HG02571 (cell line): ENCODE data around the gene ABCC1.
"Not testable (repeated sequence)": the region's sequence is repeated elsewhere in the genome, so short reads cannot be mapped to it uniquely, and the experiment has no call there.

Source experiments
- ATAC-seq: cut with Tn5 transposase; IDR thresholded peaks from one replicate; pipeline ENCODE4 v1.9.1; 2021; ENCODE audit warnings: mild to moderate bottlenecking, moderate library complexity; ENCODE audit not compliant: unreplicated experiment

Gene ABCC1

DNA sequence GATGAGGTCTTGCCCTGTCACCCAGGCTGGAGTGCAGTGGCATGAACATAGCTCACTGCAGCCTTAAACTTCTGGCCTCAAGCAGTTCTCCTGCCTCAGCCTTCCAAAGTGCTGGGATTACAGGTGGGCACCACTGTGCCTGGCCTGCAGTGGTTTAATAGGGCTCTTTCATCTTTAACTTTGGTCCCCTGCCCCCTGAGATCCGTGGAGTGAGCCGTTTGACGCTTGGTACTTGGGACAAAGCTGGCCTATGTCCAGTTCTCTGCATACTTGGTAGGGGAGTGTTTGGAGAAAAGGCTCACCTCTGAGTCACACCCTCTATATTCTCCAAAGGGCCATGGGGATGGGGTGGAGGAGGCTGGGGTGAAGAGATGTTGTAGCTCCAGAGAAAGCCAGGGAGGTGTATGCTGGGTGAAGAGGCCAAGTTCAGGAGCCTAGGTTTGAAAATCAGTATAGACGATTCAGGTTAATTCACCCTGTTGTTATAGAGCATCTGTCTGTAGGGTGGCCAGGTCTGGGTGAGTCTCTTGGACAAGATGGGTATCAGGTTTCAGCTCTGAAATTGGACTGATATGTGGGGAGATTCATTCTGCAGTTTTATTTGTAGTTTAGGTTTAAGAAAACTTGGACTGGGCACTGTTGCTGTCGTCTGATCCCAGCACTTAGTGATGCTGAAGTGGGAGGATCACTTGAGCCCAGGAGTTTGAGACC is 17.6 kb downstream of the ABCC1 start:
- no peak for ATAC-seq

DNA sequence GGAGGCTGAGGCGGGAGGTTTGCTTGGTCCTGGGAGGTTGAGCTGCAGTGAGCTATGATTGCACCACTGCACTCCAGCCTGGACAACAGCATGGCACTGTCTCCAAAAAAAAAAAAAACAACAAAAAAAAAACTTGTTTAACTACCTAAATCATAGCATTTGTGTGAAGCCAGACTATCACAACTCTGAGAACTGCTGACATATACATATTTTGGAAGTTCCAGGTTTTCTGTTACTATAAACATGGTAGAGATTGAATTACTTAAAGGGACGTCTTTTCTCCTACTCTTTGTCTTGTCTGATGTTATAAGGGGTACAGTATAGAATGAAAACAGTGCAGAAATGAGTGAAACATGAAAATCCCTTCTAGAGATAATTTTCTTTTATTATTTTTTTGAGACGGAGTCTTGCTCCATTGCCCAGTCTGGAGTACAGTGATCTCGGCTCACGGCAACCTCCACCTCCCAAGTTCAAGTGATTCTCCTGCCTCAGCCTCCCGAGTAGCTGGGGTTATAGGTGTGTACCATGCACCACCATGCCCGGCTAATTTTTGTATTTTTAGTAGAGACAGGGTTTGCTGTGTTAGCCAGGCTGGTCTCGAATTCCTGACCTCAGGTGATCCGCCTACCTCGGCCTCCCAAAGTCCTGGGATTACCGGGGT is 18.4 kb downstream of the ABCC1 start:
- ATAC-seq, result no peak

DNA sequence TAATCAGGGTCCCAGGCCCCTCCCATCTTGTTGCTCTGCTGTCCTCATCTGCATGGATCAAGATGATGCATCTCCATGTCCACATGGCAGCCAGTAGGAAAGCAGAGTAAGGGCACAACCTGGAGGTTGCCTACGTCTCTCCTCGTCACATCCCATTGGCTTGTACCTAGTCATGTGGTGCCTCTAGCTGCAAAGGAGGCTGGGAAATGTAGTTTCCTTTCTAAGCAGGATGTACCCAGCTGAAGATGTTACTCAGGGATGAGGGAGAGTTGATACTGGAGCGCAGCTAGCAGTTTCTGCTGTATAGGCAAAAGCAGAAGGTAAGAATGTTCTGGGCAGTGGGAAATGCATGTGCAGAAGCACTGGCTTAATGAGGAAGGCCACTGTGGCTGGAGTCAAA is 20.8 kb downstream of the ABCC1 start:
- ATAC-seq, result no peak

DNA sequence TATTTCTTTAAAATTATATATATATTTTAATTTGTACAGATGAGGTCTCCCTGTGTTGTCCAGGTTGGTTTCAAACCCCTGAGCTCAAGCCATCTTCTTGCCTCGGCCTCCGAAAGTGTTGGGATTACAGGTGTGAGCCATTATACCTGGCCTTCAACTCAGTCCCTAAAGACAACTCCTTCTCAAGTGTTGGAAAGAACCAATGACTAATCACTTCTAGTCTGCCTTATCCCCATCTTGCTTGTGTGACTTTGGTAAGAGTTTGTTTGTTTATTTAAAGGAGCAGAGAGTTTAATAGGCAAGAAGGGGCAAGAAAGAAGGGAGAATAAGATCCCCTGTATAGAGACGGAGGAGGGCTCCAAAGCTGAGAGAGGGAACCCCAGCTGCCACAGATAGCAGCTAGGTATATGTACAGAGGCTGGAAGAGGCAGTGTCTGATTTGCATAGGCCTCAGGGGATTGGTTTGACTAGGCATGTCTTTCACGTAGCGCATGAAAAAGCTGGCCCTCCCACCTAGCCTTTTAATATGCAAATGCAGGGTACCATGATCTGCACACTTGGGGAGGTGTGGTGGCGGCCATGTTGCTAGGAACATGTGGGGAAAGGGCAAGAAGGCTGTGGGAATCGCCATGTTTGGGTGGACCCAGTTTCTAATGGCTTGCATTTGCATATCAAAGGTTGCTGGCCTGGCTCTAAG is 21.5 kb downstream of the ABCC1 start:
- ATAC-seq, result no peak

DNA sequence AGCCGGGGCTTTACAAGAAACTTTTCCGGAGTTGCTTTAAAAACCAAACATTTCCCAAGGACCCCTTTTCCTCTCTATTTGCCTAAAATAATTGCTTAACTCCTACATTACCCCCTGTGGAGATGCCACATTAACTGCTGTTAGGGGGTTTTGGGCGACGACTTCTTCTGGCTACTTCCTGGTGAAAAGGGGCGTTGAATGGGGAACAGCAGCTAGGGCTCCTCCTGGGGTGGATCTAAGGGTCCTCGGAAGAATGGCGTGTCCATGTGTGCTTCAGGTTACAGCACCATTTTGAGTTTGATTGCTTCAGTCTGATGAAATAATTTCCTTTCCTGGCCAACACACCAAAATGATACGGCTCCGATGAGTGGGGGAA is 22.0 kb downstream of the ABCC1 start:
- ATAC-seq, result no peak

DNA sequence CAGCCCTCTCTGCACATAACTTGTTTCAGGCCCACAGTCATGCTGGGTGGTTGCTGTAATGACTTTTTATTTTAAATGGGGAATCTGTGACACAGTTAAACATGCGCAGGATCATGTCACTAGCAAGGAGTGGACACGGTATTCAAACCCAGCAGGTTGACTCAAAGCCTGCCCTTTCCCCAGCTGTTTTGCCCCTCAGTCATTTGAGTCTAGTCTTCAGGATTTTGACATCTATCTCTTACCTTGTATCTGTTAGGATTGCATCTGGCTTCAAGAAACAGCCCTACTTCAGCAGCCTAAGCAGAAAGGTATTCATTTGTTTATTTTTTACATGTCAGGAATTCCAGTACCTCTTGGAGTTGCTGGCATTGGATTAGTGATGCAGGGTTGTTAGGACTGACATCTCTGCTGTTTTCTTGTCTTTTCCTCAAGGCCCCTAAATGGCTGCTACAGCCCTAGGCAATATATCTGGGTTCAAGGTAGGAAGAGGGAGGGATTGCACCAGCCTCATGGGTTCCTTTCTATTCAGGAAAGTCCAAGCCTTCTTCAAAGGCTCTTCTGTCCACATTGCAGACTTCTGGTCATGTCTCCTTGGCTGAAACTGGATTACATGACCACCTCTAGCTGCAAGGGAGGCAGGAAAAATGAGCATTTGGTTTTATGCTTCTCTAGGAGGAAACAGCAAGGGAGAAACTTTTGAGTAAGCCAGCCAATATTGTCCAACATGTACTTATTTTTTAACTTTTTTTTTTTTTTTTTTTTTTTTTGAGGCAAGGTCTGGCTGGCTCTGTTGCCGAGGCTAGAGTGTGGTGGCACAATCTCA is 22.8 kb downstream of the ABCC1 start:
- no peak for ATAC-seq

DNA sequence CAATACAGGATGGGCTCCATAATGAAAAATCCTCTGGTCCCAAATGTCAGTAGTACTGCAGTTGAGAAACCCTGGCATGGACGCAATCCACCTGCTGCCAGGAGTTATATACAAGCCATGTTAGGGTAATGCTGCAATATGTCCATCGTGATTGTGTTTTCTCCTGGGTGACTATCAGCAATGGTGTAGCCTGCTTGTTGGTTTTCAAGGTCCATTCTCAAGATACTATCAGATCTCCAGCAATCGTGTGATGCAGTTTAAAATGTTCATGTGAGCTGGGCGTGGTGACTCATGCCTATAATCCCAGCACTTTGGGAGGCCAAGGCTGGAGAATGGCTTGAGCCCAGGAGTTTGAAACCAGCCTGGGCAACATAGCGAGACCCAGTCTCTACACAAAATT is 24.0 kb downstream of the ABCC1 start:
- ATAC-seq, result no peak

DNA sequence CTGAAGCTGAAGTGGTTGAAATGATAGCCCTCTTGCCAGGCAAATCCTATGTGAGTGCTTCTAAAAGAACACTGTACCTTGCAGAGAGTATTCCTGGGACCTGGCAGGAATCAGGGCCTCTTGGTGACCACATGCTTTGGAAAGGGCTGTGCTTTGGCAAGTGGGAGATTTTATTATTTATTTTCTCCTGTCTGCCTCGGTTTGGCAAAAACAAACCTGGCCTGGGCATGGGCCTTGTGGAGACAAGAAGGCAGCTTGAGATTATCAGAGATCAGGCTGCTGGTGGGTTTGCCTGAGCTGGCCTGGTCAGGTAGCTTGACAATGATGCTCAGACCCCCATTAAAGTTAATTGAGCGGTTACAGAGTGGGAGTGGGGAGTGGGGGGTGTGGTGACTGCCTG is 24.6 kb downstream of the ABCC1 start:
- no peak for ATAC-seq

DNA sequence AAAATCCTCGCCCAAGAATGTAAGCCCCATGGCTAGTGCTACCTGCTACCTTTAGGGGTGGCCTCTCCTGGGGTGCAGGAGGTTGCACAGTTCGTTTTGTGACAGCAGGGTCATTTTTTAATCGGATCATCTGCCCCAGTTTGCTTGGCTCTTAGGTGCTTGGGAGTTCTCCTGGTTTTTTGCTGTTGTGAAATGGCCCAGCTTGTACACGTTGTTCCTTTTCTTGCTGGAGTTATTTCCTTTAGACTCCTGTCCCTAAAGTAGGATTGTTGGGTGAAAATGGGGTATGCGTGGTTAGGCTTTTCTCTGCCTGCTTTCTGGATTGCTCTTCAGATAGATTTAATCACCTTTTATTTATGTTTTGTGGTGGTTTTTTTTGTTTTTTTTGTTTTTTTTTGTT is 25.8 kb downstream of the ABCC1 start:
- no peak for ATAC-seq

DNA sequence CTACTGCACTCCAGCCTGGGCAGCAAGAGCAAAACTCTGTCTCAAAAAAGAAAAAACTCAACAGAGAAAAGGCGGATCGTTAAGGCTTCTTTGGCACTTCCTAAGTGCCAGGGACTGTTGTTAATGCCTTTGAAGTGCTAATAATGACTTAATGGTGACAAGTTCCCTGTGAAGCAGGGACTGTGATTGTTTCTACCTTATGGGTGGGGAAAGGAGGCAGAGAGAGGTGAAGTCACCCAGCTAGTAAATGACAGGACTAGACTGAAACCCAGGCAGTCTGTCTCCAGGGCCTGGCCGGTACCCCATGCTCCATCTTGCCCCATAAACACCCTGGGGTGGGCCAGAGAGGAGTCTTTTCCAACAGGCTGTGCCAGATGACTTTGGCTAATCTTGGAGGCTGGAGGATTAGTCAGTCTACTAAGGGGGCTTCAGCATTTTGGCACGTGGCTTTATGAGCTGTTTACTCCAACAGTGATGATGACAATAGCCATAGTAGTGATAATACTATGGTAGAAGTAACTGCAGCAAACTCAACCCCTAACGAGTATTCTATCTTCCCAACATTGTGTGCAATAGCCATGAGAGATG is 26.9 kb downstream of the ABCC1 start:
- no peak for ATAC-seq

DNA sequence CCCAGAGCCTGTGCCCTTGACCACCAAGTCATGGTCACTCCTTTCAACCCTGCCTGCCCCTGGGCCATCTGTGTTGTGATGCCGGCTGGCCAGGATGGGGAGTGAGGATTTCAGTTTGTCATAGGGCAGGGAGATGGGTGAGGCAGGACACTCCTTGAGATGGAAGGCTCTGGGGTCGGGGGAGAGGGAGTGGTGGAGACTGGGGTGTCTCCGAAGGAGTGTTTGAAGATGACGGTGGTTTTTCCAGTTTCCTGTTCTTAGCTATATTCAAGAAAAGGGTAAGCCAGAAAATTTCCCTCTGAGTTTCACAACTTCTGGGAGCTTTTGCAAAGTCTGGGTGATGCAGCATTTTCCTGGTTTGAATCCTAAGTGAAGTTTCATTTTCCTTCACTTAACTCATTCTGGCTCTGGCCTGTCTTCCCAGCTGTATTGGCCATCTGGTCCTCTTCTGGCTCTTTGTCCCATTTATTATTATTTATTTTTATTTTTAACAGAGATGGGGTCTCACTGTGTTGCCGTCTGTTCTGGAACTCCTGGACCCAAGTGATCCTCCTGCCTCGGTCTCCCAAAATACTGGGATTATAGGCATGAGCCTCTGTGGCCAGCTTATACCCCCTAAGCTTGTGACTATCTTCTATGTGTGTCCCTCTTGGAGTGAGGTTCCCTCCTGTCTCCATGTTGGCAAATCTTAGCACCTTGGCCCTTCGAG is 27.7 kb downstream of the ABCC1 start:
- ATAC-seq, result no peak

DNA sequence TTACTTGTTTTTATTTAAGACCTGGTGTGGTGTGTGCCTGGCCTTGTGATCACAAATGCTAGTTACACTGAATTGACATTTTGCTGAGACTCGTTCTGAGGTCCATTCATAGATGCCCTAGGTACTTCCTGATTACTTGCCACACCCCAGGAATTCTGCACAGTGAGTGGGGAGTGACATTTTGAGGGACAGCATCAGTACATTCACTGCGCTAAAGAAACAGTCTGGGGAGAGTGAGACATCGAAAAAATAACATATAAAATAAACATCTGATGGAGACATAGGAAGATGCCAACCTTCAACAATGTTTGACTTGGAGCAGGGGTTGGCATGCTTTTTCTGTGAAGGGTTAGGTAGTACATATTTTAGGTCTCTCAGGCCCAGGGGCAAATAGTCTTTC is 30.4 kb downstream of the ABCC1 start:
- no peak for ATAC-seq

DNA sequence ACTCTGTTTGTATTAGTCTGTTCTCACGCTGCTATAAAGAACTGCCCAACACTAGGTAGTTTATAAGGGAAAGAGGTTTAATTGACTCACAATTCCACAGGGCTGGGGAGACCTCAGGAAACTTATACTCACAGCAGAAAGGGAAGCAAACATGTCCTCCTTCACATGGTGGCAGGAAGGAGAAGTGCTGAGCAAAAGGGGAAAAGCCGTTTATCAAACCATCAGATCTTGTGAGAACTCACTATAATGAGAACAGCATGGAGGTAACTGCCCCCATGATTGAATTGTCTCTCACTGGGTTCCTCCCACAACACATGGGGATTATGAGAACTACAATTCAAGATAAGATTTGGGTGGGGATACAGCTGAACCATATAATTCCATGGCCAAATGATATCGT is 30.9 kb downstream of the ABCC1 start:
- ATAC-seq, result no peak

DNA sequence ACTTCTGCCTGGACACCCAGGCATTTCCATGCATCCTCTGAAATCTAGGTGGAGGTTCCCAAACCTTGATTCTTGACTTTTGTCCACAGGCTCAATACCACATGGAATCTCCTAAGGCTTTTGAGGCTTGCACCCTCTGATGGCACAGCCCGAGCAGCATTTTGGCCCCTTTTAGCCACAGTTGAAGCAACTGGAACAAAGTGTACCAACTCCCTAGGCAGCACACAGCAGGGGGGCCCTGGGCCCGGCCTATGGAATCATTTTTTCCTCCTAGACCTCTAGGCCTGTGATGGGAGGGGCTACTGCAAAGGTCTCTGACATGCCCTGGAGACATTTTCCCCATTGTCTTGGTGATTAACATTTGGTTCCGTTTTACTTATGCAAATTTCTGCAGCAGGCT is 32.0 kb downstream of the ABCC1 start:
- no peak for ATAC-seq

DNA sequence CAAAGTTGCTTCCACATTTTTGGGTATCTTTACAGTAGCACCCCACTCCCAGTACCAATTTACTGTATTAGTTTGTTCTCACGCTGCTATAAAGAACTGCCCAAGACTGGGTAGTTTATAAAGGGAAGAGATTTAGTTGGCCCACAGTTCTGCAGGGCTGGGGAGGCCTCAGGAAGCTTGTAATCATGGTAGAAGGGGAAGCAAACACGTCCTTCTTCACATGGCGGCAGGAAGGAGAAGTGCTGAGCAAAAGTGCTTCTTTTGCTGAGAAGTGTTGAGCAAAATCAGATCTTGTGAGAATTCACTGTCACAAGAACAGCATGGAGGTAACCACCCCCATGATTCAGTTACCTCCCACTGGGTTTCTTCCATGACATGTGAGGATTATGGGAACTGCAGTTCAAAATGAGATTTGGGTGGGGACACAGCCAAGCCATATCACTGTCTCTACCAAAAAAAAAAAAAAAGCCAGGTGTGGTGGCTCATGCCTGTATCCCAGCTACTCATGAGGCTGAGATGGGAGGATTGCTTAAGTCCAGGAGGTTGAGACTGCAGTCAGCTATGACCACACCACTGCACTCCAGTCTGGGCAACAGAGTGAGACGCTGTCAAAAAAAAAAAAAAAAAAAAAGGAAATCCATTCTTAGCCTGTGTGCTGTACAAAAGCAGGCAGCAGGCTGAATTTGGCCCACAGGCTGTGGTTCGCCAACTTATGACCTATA is 32.9 kb downstream of the ABCC1 start:
- not testable (repeated sequence) for ATAC-seq

DNA sequence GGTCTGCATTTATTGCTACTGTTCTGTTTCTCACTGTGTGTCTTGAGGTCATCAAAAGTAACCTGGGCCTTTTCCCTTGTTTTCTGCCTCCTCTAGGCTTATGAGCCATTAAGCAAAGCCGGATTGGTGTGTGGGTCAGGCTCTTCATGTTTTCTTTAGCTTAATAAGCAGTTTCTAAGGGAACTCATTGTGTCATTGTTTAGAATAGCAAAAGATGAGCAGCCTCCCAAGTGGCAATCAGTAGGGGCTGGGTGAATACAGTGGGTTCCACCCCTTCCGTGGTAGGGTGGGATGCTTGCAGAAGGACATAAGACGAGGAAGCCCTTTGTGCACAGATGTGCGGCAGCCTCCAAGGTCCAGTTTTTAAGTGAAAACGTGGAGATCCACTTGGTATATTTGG is 34.5 kb downstream of the ABCC1 start:
- no peak for ATAC-seq

DNA sequence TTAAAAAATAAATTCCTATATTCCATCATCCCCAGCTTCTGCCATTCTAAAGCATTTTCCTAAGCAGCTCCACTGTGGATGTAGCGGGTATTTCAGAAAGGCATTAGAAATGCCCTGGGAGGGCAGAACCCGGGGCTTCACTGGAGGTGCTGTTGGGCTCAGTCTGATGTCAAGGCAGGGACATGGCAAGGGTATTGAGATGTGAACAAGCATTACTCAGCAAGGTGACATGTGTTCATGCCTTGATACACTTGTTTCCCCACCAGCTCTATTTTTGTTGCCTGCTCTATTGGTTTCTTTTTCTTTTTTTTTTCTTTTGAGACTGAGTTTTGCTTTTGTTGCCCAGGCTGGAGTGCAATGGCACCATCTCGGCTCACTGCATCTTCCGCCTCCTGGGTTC is 35.7 kb downstream of the ABCC1 start:
- ATAC-seq, result no peak

DNA sequence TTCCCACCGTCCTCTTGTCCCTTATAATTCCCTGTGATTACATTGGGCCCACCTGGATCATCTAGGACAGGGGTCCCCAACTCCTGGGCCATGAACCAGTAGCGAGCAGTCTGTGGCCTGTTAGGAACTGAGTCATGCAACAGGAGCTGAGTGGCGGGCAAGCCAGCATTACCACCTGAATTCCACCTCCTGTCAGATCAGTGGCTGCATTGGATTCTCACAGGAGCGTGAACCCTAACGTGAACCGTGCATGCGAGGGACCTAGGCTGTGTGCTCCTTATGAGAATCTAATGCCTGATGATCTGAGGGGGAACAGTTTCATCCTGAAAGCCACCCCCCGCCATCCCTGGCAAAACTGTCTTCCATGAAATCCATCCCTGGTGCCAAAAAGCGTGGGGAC is 36.8 kb downstream of the ABCC1 start:
- ATAC-seq, result no peak

DNA sequence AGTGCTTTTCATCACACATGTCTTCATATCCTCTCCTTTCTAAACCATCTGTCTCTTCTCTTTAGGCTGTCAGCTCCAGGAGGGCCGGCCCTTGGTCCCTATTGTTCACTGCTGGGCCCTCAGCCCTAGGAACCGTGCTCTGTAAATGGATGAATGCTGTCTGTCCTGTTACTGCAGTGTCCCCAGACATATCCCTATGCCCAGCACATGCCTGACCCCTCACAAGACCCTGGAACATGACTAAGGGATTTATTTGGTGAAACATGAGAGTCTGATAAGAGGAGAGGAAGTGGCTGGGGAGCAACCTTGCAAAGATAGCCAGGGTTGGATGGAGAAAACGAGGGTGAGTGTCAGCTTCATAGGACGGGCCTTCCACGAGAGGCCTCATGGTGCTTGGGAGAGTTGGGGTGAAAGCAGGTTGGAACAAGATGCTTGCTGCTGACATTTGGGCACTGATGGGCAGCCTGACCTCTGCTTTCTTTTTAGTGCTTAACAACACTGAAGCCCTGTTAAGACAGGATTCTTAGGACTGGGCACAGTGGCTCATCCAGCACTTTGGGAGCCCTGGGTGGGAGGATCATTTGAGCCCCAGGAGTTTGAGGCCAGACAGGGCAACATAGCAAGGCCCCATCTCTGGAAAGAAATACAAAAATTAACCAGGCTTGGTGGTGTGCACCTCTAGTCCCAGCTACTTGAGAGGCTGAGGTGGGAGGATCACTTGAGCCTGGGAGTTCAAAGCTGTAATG is 39.0 kb downstream of the ABCC1 start:
- no peak for ATAC-seq
